Measurements from ENCODE around the gene BAZ1B.
"Not testable (repeated sequence)": the region's sequence is repeated elsewhere in the genome, so short reads cannot be mapped to it uniquely, and the experiment has no call there.

BAZ1B gene

DNA sequence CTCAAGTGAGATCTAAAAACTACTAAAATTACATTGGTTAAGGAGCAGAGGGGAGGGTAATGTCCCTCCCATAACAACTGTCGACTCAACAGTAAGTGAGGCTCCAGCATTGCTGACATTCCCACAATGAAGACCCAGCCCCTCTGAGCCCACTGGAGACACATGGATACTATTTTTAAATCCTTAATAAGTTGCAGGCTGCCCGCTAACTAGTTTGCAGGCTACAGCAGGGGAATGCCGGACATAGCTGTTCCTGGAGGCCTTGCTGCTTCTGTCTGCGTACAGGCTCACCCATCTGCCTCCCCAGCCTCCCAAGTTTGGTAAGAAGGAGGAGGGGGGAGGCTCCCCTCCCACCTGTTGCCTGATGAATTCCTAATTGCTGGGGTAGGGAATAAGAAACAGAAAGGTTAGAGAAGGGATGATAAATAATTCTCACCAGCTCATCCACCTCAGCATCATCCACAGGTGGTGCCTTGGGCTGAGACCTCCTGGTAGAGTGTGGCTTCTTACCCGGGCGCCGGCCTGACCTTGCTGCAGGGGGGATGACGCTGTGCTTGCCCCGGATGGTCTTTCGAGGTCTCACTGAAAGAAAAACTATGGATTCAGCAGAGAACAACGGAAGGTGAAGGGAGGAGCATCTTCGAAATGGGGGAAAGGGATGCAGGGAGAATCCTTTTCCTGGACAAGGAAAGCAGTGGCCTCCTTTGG is 78.4 kb downstream of the BAZ1B start:
- DNase-seq (ENCODE audit: low read depth) = no peak

DNA sequence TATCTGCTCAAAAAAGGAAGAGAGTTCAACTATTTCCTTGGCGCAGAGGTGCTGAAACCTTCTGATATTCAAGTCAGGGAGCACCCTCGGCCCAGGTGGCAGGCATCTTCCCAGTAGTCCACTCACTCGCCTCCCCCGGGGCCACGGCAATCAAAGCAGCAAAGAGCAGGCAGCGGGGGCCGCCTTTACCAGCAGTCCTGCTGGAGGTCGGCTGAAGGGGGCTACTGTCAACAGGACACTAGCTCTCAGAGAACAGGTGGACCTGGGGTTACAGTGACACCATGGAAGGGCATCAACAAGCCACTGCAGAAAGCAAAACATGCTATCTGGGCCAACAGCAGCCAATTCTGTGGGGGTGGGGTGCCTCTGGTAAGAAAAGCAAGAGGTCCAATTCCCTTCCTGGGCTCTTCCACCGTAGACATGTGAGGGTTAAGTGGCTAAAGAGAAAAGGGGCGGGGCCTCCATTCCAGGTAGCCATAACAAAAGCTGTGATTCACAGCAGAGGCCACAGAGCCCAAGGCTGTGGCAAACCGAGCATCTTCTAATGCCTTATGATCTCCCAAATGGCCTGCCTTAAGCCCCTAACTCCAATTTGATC is 79.1 kb downstream of the BAZ1B start:
- no peak for DNase-seq (ENCODE audit: low read depth)

DNA sequence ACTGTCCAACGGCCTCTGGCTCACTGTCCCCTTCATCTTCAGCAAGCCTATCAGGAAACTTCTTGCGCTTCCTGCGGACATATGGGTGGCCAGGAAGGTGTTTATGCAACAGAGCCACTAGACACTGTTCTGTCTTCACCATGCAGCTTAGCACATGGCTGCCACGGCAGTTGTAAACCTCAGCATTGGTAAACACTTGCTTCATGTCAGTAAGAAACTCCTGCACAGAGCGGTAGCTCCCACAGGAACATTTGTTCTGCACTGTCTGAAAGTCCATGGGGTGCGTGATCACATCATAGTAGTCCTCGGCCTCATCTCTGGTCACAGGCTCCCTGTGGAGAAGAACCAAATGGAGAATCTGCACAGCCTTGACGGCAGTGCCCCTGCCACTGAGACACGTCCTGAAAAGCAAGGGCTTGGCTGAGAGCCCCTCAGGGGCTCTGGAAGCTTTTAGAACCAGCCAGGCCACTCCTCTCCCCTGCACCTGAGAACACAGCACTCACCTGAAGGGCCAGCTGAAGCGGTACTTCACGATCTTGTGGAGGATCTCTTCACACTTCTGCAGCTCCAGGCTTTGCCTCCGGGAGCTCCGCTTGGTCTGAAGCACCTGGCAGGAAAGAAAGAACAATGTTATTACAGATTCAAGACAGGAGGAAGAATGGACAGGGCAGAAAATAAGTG is 79.7 kb downstream of the BAZ1B start:
- DNase-seq (ENCODE audit: low read depth) = no peak

DNA sequence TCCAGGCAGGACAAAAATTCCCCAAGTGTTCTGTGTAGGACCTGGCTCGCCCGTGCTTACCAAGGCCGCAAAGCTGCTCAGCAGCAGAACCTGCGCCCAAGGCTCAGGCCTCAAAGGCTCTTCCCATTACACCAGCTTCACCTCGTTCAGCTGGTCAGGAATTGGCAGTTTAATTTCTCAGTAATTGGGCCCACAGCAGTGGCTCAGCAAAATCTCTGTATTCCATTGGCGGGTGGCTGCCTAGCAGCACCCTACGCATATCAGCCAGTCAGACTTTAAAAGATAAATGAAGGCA is 82.7 kb downstream of the BAZ1B start:
- DNase-seq (ENCODE audit: low read depth) = no peak

DNA sequence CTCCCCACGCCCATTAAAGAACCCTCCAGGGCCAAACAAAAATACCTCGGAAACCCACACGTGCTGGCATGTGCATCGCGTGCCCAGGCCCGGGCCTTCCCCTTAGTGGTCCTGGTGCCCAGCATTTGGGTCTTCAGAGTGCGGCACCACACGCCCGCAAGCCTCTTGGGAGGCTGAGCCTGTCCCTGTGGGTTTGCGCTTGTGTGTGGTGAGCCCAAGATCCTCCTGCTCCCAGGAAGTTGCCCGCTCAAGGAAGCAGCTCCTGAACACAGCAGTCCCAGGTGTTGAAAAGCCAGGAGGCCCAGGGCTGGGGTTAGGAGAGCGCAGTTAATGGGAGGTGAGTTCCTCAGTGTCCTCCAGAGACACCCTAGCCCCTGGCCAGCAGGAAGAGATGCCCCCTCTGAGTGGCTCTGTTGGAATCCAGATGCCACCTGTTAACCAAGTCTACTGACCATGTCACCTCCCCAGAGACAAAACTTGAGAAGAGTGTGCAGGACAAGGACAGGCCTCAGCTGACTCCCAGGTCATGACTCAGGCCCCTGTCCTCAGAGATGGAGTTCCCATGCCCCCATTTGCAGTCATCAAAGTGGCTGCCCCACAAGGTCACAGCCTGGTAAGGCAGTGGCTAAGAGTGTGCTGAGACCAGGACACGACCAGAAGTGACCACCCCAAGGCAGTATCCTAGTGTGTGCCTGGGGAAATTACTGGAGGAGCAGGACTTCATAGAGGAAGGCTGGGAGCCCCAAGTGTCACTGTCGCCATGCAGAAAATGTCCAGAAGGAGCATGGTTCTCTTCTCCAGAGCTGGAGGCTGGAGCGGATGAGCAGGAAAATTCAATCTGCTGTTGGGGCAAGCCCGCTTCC is 83.3 kb downstream of the BAZ1B start:
- DNase-seq (ENCODE audit: low read depth) = no peak

DNA sequence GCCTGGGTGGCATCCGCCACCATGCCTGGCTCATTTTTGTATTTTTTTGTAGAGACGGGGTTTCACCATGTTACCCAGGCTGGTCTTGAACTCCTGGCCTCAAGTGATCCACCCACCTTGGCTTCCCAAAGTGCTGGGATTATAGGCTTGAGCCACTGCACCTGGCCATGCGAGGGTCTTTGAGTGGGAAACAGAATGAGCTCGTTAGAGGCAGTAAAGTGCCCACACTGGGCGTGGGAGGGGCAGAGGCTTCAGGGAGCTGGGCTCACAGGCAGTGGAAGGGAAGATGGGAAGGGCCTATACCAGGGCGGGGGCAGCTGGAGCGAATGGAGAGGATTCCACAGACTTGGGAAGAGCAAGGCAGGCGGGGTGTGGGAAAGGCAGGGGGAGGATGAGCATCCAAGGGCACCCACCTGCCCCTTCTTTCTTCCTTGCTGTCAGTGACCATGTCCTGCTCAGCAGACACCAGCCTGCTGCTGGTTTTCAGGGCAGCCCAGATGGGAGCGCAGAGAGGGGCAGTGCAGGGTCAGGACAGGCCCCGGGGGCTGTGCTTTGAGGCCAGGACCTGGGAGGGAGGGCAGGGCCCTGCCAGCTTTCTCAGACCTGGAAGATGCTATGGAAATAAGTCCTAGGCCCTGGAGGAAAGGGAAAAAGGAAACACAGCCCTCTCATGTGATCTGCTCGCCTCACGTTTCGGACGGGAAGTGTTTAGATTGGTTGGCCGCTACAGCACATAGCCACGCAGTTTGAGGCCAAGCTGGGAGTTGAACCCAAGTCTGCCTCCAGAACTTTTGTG is 84.3 kb downstream of the BAZ1B start:
- DNase-seq (ENCODE audit: low read depth) = no peak

- DNase-seq (ENCODE audit: low read depth) = no peak
Observed at GRCh38 chr7:73437091-73437490, 85.0 kb downstream of the BAZ1B start.

GRCh38 chr7:73436031-73436929 is 85.8 kb downstream of the BAZ1B start:
- no peak for DNase-seq (ENCODE audit: low read depth)

GRCh38 chr7:73435471-73436009 is 86.6 kb downstream of the BAZ1B start:
- DNase-seq (ENCODE audit: low read depth) = no peak

- no peak for DNase-seq (ENCODE audit: low read depth)
Observed at GRCh38 chr7:73434701-73435069, 87.4 kb downstream of the BAZ1B start.

- DNase-seq (ENCODE audit: low read depth) = no peak
Observed at GRCh38 chr7:73433924-73434700, 88.0 kb downstream of the BAZ1B start.

DNA sequence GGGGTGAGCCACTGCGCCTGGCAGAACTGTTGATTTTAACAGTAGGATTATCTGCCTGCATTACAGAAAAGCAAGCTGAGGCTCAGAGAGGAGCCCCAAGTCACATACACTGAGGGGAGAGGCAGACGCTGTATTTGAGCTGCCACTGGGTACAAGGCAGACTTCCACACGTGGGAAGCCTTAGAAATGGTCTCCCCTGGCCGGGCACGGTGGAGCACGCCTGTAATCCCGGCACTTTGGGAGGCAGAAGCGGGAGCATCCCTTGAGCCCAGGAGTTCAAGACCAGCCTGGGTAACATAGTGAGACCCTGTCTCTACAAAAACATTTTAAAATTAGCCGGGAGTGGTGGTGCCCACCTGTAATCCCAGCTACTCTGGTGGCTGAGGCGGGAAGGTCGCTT is 89.4 kb downstream of the BAZ1B start:
- DNase-seq (ENCODE audit: low read depth) = no peak

DNA sequence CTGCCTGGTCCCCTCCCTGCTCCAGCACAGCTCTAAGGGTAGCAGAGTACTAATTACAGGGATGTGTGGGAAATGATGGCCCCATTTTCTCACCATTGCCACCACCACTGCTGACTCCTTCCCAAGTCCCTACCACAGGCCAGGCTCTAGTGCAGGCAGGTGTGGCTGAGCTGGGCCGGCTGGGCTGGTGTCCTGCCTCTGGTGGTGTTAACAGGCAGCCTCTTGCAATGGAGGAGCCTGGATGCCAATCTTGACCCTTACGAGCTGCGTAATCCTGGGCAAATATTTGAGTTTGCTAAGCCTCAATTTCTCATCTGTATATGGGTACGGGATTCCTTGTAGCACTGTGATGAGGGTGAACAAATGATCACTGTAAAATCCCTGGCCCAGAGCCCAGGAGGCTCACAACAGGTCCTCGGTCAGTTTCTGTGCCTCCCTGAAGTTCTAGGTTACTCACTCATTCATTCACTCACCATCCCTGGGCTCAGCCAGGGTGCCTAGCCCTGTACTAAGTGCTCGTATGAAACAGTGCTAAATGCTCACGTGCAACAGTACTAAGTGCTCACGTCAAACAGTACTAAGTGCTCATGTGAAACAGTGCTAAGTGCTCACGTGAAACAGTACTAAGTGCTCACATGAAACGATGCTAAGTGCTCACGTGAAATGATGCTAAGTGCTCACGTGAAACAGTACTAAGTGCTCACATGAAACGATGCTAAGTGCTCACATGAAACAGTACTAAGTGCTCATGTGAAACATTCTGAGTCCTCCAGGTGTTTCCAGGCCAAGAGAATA is 90.9 kb downstream of the BAZ1B start:
- no peak for DNase-seq (ENCODE audit: low read depth)

GRCh38 chr7:73430540-73430939 is 91.6 kb downstream of the BAZ1B start:
- not testable (repeated sequence) for DNase-seq (ENCODE audit: low read depth)

- no peak for DNase-seq (ENCODE audit: low read depth)
Observed at GRCh38 chr7:73429622-73430505, 92.2 kb downstream of the BAZ1B start.

GRCh38 chr7:73429215-73429614 is 92.9 kb downstream of the BAZ1B start:
- DNase-seq (ENCODE audit: low read depth) = no peak

GRCh38 chr7:73427902-73428787 is 93.9 kb downstream of the BAZ1B start:
- no peak for DNase-seq (ENCODE audit: low read depth)

Measured in activated gamma-delta T cell treated with anti-CD3 and anti-CD28 coated beads, Interleukin-2, amount 50 U/mL, for 16 hours (primary cell).